Measurements from ENCODE around the gene AP5S1. TPM values are rescaled to one million over a fixed set of nuclear protein-coding genes. Genes with fewer than 3 reads are reported as not detected.

Gene AP5S1
- total and polyA plus RNA-seq, 2 of the 13 experiments (the other 11 are each of a cell fraction or from before 2014, with no cell fraction given), result 7.9 to 23.2 TPM

GRCh38 chr20:3811467-3812258 is 8.7 kb upstream of the AP5S1 start (continued):
- TF ChIP-seq ZBTB44 (CRISPR knock-in tag; IDR thresholded peaks at IDR 0.05), result peak; percentile 67; the same call in 1 of the 2 replicates
- no peak for TF ChIP-seq PHB2 (IDR thresholded peaks at IDR 0.05; ENCODE audit: partially characterized antibody)
- TF ChIP-seq CHD4 (IDR thresholded peaks at IDR 0.05; ENCODE audit: borderline replicate concordance, low read length), result peak; percentile 87; the same call in 1 of the 2 replicates
- no peak for TF ChIP-seq RORA (CRISPR knock-in tag; IDR thresholded peaks at IDR 0.05)
- peak; percentile 98 for TF ChIP-seq MEIS1 (CRISPR knock-in tag; IDR thresholded peaks at IDR 0.05; ENCODE audit: borderline replicate concordance)
- peak; percentile 29; the same call in 1 of the 2 replicates for TF ChIP-seq RAD21 (CRISPR knock-in tag; IDR thresholded peaks at IDR 0.05)
- no peak for TF ChIP-seq LCORL (IDR thresholded peaks at IDR 0.05)
- peak; percentile 93 for TF ChIP-seq LCORL (CRISPR knock-in tag; IDR thresholded peaks at IDR 0.05)
- no peak for TF ChIP-seq ZNF674 (CRISPR knock-in tag; IDR thresholded peaks at IDR 0.05; ENCODE audit: low read depth)
- TF ChIP-seq RBM22 (optimal IDR thresholded peaks at IDR 0.05; ENCODE audit: low read length), result no peak
- no peak for TF ChIP-seq PLRG1 (conservative IDR thresholded peaks at IDR 0.05)
- TF ChIP-seq ZNF740 (CRISPR knock-in tag; IDR thresholded peaks at IDR 0.05), result peak; percentile 81; the same call in 1 of the 2 replicates
- peak; percentile 80 to 89 for TF ChIP-seq HMGXB4 (CRISPR knock-in tag; IDR thresholded peaks at IDR 0.05; ENCODE audit: borderline replicate concordance in 1 of 2, low read depth in 1 of 2)
- TF ChIP-seq, protein P1, sequence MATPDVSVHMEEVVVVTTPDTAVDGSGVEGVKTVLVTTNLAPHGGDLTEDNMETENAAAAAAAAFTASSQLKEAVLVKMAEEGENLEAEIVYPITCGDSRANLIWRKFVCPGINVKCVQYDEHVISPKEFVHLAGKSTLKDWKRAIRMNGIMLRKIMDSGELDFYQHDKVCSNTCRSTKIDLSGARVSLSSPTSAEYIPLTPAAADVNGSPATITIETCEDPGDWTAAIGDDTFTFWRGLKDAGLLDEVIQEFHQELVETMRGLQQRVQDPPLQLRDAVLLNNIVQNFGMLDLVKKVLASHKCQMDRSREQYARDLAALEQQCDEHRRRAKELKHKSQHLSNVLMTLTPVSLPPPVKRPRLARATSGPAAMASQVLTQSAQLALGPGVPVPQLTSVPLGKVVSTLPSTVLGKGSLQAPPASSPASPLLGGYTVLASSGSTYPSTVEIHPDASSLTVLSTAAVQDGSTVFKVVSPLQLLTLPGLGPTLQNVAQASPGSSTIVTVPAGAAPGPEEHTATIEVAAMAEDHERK (CRISPR knock-in tag; IDR thresholded peaks at IDR 0.05; ENCODE audit: low read depth), result peak; percentile 23; the same call in 1 of the 2 replicates
- TF ChIP-seq HOXA3 (CRISPR knock-in tag; IDR thresholded peaks at IDR 0.05), result peak; percentile 95
- TF ChIP-seq ZNF136 (CRISPR knock-in tag; IDR thresholded peaks at IDR 0.05; ENCODE audit: low read depth), result peak; percentile 93
- peak; percentile 60 for TF ChIP-seq PCBP2 (optimal IDR thresholded peaks at IDR 0.05; ENCODE audit: low read depth, low read length, poor library complexity, severe bottlenecking)
- peak; percentile 95 for TF ChIP-seq ZNF451 (CRISPR knock-in tag; IDR thresholded peaks at IDR 0.05)
- TF ChIP-seq, protein P2, sequence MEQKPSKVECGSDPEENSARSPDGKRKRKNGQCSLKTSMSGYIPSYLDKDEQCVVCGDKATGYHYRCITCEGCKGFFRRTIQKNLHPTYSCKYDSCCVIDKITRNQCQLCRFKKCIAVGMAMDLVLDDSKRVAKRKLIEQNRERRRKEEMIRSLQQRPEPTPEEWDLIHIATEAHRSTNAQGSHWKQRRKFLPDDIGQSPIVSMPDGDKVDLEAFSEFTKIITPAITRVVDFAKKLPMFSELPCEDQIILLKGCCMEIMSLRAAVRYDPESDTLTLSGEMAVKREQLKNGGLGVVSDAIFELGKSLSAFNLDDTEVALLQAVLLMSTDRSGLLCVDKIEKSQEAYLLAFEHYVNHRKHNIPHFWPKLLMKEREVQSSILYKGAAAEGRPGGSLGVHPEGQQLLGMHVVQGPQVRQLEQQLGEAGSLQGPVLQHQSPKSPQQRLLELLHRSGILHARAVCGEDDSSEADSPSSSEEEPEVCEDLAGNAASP (CRISPR knock-in tag; IDR thresholded peaks at IDR 0.05; ENCODE audit: borderline replicate concordance), result peak; percentile 88
- peak; percentile 89 for TF ChIP-seq MEIS2 (CRISPR knock-in tag; IDR thresholded peaks at IDR 0.05)
- 0 out of 2 replicates have a peak, but pooled peaks have one; percentile 17 for TF ChIP-seq ZNF564 (CRISPR knock-in tag; IDR thresholded peaks at IDR 0.05)
- TF ChIP-seq PTBP1 (IDR thresholded peaks at IDR 0.05; ENCODE audit: low read depth, low read length, poor library complexity, severe bottlenecking), result peak; percentile 91
- TF ChIP-seq SP140L (CRISPR knock-in tag; IDR thresholded peaks at IDR 0.05; ENCODE audit: borderline replicate concordance), result 0 out of 2 replicates have a peak, but pooled peaks have one; percentile 14

All from HepG2 (cell line).